Endothelial cell of umbilical vein (primary cell): ENCODE measurements around the gene IGSF9B. TPM values are rescaled to one million over a fixed set of nuclear protein-coding genes. Genes with fewer than 3 reads are reported as not detected.

Experiments
- BruUV-seq: library from RNA; stranded (reverse); fragments of 400-500 nt; replicated peaks from 2 replicates; lab custom pipeline; 2021; lab: Mats Ljungman, UMichigan
- CTCF ChIA-PET: fragments of 300-600, 350-600 bp; sonication (Branson Sonifier 250); formaldehyde crosslinking; loops from one replicate; lab custom pipeline; 2021; ENCODE audit warnings: antibody characterized with exemption, inconsistent platforms; lab: Charles Lee
- POLR2A ChIA-PET: fragments of 300-600, 350-600 bp; sonication (Branson Sonifier 250); formaldehyde crosslinking; loops from one replicate; lab custom pipeline; 2021; ENCODE audit warnings: antibody characterized with exemption, inconsistent platforms; lab: Charles Lee
- DNase-seq: peaks from one replicate; pipeline ENCODE4 v3.0.0-alpha.2; 2011; ENCODE audit warnings: low read depth, low spot score
- FAIRE-seq: peaks from 2 replicates; lab custom pipeline; 2011; peaks lifted over from hg19 to GRCh38; lab: Jason Lieb, UNC
- H2AFZ ChIP-seq: 2 replicates; pipeline ENCODE4 v1.6.0; 2012; ENCODE audit warnings: low read depth, low read length, control low read depth, inconsistent platforms
- H3K27ac ChIP-seq: 2 replicates; pipeline ENCODE4 v1.5.1; 2011; ENCODE audit warnings: low read depth, mild to moderate bottlenecking, control low read depth, low read length, moderate library complexity; ENCODE audit not compliant: insufficient read depth
- H3K27me3 ChIP-seq, 2 experiments: 2 replicates each; pipeline versions ENCODE4 v1.6.0 to v1.6.1; 2011; ENCODE audit warnings: low read length in 2 of 2, mixed read lengths in 1 of 2; ENCODE audit not compliant: control insufficient read depth in 2 of 2, insufficient read depth in 2 of 2
- H3K36me3 ChIP-seq, 2 experiments: 2 replicates in 1 of 2; 3 replicates in 1 of 2; pipeline ENCODE4 v1.5.1; 2011; ENCODE audit warnings: low read length in 2 of 2, mild to moderate bottlenecking in 1 of 2, moderate library complexity in 1 of 2; ENCODE audit not compliant: control insufficient read depth in 2 of 2, insufficient read depth in 2 of 2; ENCODE audit errors: extremely low read depth in 1 of 2
- H3K4me1 ChIP-seq: 3 replicates; pipeline ENCODE4 v1.5.1; 2011; ENCODE audit warnings: mild to moderate bottlenecking, low read length; ENCODE audit not compliant: control insufficient read depth, insufficient read depth; ENCODE audit errors: extremely low read depth
- H3K4me2 ChIP-seq: 2 replicates; pipeline ENCODE4 v1.6.1; 2011; ENCODE audit warnings: low read length, control low read depth, mixed read lengths; ENCODE audit not compliant: insufficient read depth
- H3K4me3 ChIP-seq, 3 experiments: fragments of 200-600 bp in 1 of 3; sonication (generic), shearing (Covaris generic) in 1 of 3; replicated peaks in 1 of 3; 2 replicates each; pipeline ENCODE4 v1.5.1; 2011 to 2016; ENCODE audit warnings: control low read depth in 3 of 3, low read length in 3 of 3, mild to moderate bottlenecking in 2 of 3, inconsistent platforms in 1 of 3, low read depth in 1 of 3, moderate library complexity in 1 of 3; ENCODE audit not compliant: insufficient read depth in 1 of 3
- H3K79me2 ChIP-seq: 2 replicates; pipeline ENCODE4 v1.6.0; 2012; ENCODE audit warnings: low read length, inconsistent platforms; ENCODE audit not compliant: control insufficient read depth, insufficient read depth
- H3K9ac ChIP-seq: replicated peaks from 2 replicates; pipeline ENCODE3; 2011; ENCODE audit warnings: low read length, control low read depth; ENCODE audit not compliant: insufficient read depth; ENCODE audit errors: extremely low read depth
- H3K9me1 ChIP-seq: replicated peaks from 3 replicates; pipeline ENCODE4 v1.6.0; 2011; ENCODE audit warnings: mild to moderate bottlenecking, low read length; ENCODE audit not compliant: control insufficient read depth, insufficient read depth; ENCODE audit errors: extremely low read depth
- H3K9me3 ChIP-seq: replicated peaks from 2 replicates; pipeline ENCODE4 v1.5.1; 2012; ENCODE audit warnings: low read length, inconsistent platforms; ENCODE audit not compliant: control insufficient read depth, insufficient read depth
- H4K20me1 ChIP-seq: replicated peaks from 2 replicates; pipeline ENCODE3; 2011; ENCODE audit warnings: mild to moderate bottlenecking, low read length; ENCODE audit not compliant: control insufficient read depth, insufficient read depth; ENCODE audit errors: extremely low read depth
- EZH2 ChIP-seq: IDR thresholded peaks from 2 replicates; pipeline ENCODE4 v1.6.1; 2012; ENCODE audit warnings: borderline replicate concordance, low read depth, mild to moderate bottlenecking, moderate library complexity, low read length, inconsistent platforms; ENCODE audit not compliant: severe bottlenecking
- FOS ChIP-seq: IDR thresholded peaks from 2 replicates; pipeline ENCODE4 v1.6.1; 2011; ENCODE audit warnings: mild to moderate bottlenecking, low read length, moderate library complexity, borderline replicate concordance; ENCODE audit not compliant: insufficient read depth
- GATA2 ChIP-seq: IDR thresholded peaks from 2 replicates; pipeline ENCODE4 v1.7.0; 2011; ENCODE audit warnings: low read depth, mild to moderate bottlenecking, moderate library complexity, mixed read lengths, low read length; ENCODE audit not compliant: insufficient read length, insufficient read depth
- JUN ChIP-seq: IDR thresholded peaks from 2 replicates; pipeline ENCODE4 v1.6.1; 2011; ENCODE audit warnings: borderline replicate concordance, low read depth; ENCODE audit not compliant: insufficient read length, insufficient read depth
- MAX ChIP-seq: IDR thresholded peaks from 2 replicates; pipeline ENCODE4 v1.6.1; 2011; ENCODE audit not compliant: insufficient read depth, insufficient read length
- MYC ChIP-seq: IDR thresholded peaks from one replicate; pipeline ENCODE4 v1.6.1; 2011; ENCODE audit warnings: mild to moderate bottlenecking, low read depth, low read length
- POLR2A ChIP-seq: IDR thresholded peaks from 2 replicates; pipeline ENCODE4 v1.6.1; 2012; ENCODE audit warnings: low read depth, mild to moderate bottlenecking, control low read depth, low read length
- POLR2AphosphoS5 ChIP-seq: IDR thresholded peaks from 2 replicates; pipeline ENCODE4 v1.6.1; 2012; ENCODE audit warnings: low read depth, mild to moderate bottlenecking, control low read depth, low read length, moderate library complexity; ENCODE audit not compliant: insufficient read depth
- dilution Hi-C: fragments of 300-500 bp; cut with MboI; formaldehyde crosslinking; loops from one replicate; pipeline ENCODE4 v1.15.0; 2019; ENCODE audit warnings: low sequenced_read_pairs; ENCODE audit not compliant: extremely low pct_ligation_motif_present
- intact Hi-C: fragments of 100-400 bp; cut with micrococcal nuclease; formaldehyde crosslinking; loops from one replicate; pipeline ENCODE4 v1.10.0; 2022
- polyA plus RNA-seq, 4 experiments: library from polyadenylated mRNA; depleted of rRNA in 3 of 4; stranded (reverse) in 3 of 4; unstranded in 1 of 4; fragments of >200 nt; gene quantifications; 2 replicates each; pipeline versions ENCODE4 v1.2.1 to v1.2.3, GENCODE V29; 2011 to 2012; ENCODE audit warnings: missing spikeins in 1 of 4
- total RNA-seq: library from RNA; stranded (reverse); gene quantifications from 2 replicates; pipeline ENCODE4 v1.2.3, GENCODE V29; 2021

The IGSF9B gene
- total and polyA plus RNA-seq, 2 donors (not counting 3 experiments of a cell fraction or from before 2014, with no cell fraction given) = 0.15 to 0.18 TPM

GRCh38 chr11:133924661-133925060 lies 32.1 kb downstream of the IGSF9B start:
- Histone ChIP-seq H2AFZ (no peak overlapping the region), H3K9me3 (no peaks in the 10 kb centered on the region), H4K20me1 (no peaks in the 10 kb centered on the region), H3K36me3 (no peaks in the 10 kb centered on the region), H3K27ac (no peak overlapping the region), H3K4me3 (no peak overlapping the region), H3K4me2 (no peak overlapping the region), H3K9ac (no peak overlapping the region), H3K4me1 (no peaks in the 10 kb centered on the region), H3K27me3 (no peaks in the 10 kb centered on the region), H3K79me2 (no peaks in the 10 kb centered on the region), H3K9me1 (no peaks in the 10 kb centered on the region)
- ChIA-PET POLR2A (no interaction called here), CTCF (interaction anchor here (1.9 kb wide), 1 partner anchor 120 kb away, joined by 4 read pairs; no protein-coding TSS in a partner anchor)
- TF ChIP-seq FOS (no peak), GATA2 (no peak), POLR2A (no peak), MYC (no peak), JUN (no peak), EZH2 (no peak), MAX (no peak), POLR2AphosphoS5 (no peak)
- no TSS peak for BruUV-seq
- FAIRE-seq = no peak
- dilution Hi-C loops = no loop called here
- intact Hi-C loops = loop anchor here (5.0 kb wide), 1 partner anchor 283 kb away; no protein-coding TSS in a partner anchor
- no peak for DNase-seq
